Testis (tissue), 2 donors: ENCODE data around the gene CD9.

ENCODE experiments used
- POLR2A ChIP-seq: fragments of 450-650 bp; IDR thresholded peaks from one replicate; pipeline ENCODE4 v1.6.1; 2017; ENCODE audit warnings: antibody characterized with exemption, mild to moderate bottlenecking, moderate library complexity
- TF ChIP-seq, protein P1 (sequence below), 3 experiments: fragments of 450-650 bp in 2 of 3; fragments of 200-600 bp in 1 of 3; sonication (generic) in 1 of 3; IDR thresholded peaks; one replicate each; pipeline ENCODE4 v1.5.1; 2016 to 2019; ENCODE audit warnings: antibody characterized with exemption in 3 of 3, mild to moderate bottlenecking in 2 of 3, moderate library complexity in 1 of 3

DNA sequence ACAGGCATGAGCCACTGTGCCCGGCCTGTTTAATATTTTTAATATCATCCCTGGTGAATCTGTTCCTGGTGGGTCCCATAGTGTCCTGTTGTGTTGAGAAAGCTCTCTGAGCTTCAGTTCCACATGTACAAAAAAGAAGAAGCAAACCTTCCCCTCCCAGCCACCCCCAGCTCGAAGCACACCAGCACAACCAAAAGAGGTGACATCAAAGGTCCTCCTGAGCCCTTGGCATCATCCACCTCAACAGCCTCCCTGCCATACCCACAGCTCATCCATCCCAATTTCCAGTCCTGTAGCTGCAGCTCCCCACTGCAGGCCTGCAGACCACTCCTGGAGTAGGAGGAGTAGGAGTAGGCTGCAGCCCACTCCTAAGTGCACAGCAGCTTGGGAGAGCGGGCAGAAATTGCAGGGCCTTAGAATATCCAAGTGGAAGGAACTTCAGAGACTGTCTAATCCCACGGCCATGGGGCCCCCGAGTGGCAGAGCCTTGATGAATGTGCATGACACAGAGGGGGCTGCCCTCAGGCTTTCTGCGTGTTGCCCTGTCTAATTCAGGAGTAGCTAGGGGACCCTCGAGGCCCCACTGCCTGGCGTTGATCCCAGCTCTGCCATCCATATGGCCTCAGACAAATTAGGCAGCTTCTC is 36.7 kb upstream of the CD9 start:
- TF ChIP-seq, protein P1, sequence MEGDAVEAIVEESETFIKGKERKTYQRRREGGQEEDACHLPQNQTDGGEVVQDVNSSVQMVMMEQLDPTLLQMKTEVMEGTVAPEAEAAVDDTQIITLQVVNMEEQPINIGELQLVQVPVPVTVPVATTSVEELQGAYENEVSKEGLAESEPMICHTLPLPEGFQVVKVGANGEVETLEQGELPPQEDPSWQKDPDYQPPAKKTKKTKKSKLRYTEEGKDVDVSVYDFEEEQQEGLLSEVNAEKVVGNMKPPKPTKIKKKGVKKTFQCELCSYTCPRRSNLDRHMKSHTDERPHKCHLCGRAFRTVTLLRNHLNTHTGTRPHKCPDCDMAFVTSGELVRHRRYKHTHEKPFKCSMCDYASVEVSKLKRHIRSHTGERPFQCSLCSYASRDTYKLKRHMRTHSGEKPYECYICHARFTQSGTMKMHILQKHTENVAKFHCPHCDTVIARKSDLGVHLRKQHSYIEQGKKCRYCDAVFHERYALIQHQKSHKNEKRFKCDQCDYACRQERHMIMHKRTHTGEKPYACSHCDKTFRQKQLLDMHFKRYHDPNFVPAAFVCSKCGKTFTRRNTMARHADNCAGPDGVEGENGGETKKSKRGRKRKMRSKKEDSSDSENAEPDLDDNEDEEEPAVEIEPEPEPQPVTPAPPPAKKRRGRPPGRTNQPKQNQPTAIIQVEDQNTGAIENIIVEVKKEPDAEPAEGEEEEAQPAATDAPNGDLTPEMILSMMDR (IDR thresholded peaks at IDR 0.05): no peak
- no peak for TF ChIP-seq POLR2A
